ENCODE measurements around the gene GABRB2. TPM values are rescaled to one million over a fixed set of nuclear protein-coding genes. Genes with fewer than 3 reads are reported as not detected.

Gene GABRB2
- polyA plus RNA-seq (2012; ENCODE audit: insufficient read length, low read depth): not detected

GRCh38 chr5:161546470-161547301 lies at the start of gene GABRB2:
Gene GABRB2, minus strand, starts transcription at chr5:161546725. Its CDS starts 82 bp downstream, at chr5:161546643.
- TF ChIP-seq TAF1 (IDR thresholded peaks at IDR 0.05; ENCODE audit: borderline replicate concordance, insufficient read depth, low read length) (no peak), SIN3A (IDR thresholded peaks at IDR 0.05; ENCODE audit: borderline replicate concordance, insufficient read depth, low read length) (no peak), REST (IDR thresholded peaks at IDR 0.05; ENCODE audit: insufficient read depth in 1 of 2, low read depth in 2 of 2, low read length in 2 of 2) (no peak), FOXP2 (optimal IDR thresholded peaks at IDR 0.05; ENCODE audit: borderline replicate concordance, extremely low read depth, extremely low read length, insufficient read depth) (no peak), POLR2AphosphoS5 (IDR thresholded peaks at IDR 0.05; ENCODE audit: low read depth, low read length) (no peak)

- no peak for TF ChIP-seq REST (IDR thresholded peaks at IDR 0.05; ENCODE audit: insufficient read depth in 1 of 2, low read depth in 2 of 2, low read length in 2 of 2)
- TF ChIP-seq POLR2AphosphoS5 (IDR thresholded peaks at IDR 0.05; ENCODE audit: low read depth, low read length): no peak
These were observed 39.3 kb upstream of the GABRB2 start for GRCh38 chr5:161585798-161586197.

- no peak for TF ChIP-seq REST (IDR thresholded peaks at IDR 0.05; ENCODE audit: insufficient read depth in 1 of 2, low read depth in 2 of 2, low read length in 2 of 2)
- TF ChIP-seq TAF1 (IDR thresholded peaks at IDR 0.05; ENCODE audit: borderline replicate concordance, insufficient read depth, low read length): no peak
- TF ChIP-seq SIN3A (IDR thresholded peaks at IDR 0.05; ENCODE audit: borderline replicate concordance, insufficient read depth, low read length): no peak
- no peak for TF ChIP-seq POLR2AphosphoS5 (IDR thresholded peaks at IDR 0.05; ENCODE audit: low read depth, low read length)
- TF ChIP-seq FOXP2 (optimal IDR thresholded peaks at IDR 0.05; ENCODE audit: borderline replicate concordance, extremely low read depth, extremely low read length, insufficient read depth): no peak
These were observed 34.1 kb upstream of the GABRB2 start for GRCh38 chr5:161580621-161581020.

- no peak for TF ChIP-seq TAF1 (IDR thresholded peaks at IDR 0.05; ENCODE audit: borderline replicate concordance, insufficient read depth, low read length)
- TF ChIP-seq REST (IDR thresholded peaks at IDR 0.05; ENCODE audit: insufficient read depth in 1 of 2, low read depth in 2 of 2, low read length in 2 of 2): no peak
- TF ChIP-seq SIN3A (IDR thresholded peaks at IDR 0.05; ENCODE audit: borderline replicate concordance, insufficient read depth, low read length): no peak
- no peak for TF ChIP-seq POLR2AphosphoS5 (IDR thresholded peaks at IDR 0.05; ENCODE audit: low read depth, low read length)
These were observed 26.4 kb upstream of the GABRB2 start for GRCh38 chr5:161572914-161573313.

Measured in PFSK-1 (cell line).